Measurements from ENCODE around the gene PTPRE.

Gene PTPRE

GRCh38 chr10:128103229-128103714 lies 196.4 kb downstream of the PTPRE start:
- no peak for DNase-seq (ENCODE audit: extremely low spot score)
- no peak for TF ChIP-seq CTCF (IDR thresholded peaks at IDR 0.05; ENCODE audit: control extremely low read depth, extremely low read depth, low read depth, missing control alignments)
- ChIA-PET POLR2A (no interaction called here), CTCF (interaction anchor here (1.4 to 2.0 kb wide), 3 partner anchors 12 to 51 kb away, joined by 3 to 7 read pairs (median 3); no protein-coding TSS in a partner anchor)

- no peak for TF ChIP-seq CTCF (IDR thresholded peaks at IDR 0.05; ENCODE audit: control extremely low read depth, extremely low read depth, low read depth, missing control alignments)
- CTCF ChIA-PET = interaction anchor here (1.1 to 1.3 kb wide), 3 partner anchors 12 to 38 kb away, joined by 3 to 6 read pairs (median 3); no protein-coding TSS in a partner anchor
- POLR2A ChIA-PET = no interaction called here
- DNase-seq (ENCODE audit: extremely low spot score) = no peak
Measured at GRCh38 chr10:128105383-128105782, 198.5 kb downstream of the PTPRE start.

- POLR2A ChIA-PET = no interaction called here
- CTCF ChIA-PET = no interaction called here
- no peak for DNase-seq (ENCODE audit: extremely low spot score)
- TF ChIP-seq CTCF (IDR thresholded peaks at IDR 0.05; ENCODE audit: control extremely low read depth, extremely low read depth, low read depth, missing control alignments) = no peak
Measured at GRCh38 chr10:128109707-128110106, 202.8 kb downstream of the PTPRE start.

- ChIA-PET CTCF (interaction anchor here (1.1 kb wide), 1 partner anchor 12 kb away, joined by 3 read pairs; no protein-coding TSS in a partner anchor), POLR2A (no interaction called here)
- DNase-seq (ENCODE audit: extremely low spot score) = no peak
- TF ChIP-seq CTCF (IDR thresholded peaks at IDR 0.05; ENCODE audit: control extremely low read depth, extremely low read depth, low read depth, missing control alignments) = no peak
Measured at GRCh38 chr10:128110339-128110738, 203.4 kb downstream of the PTPRE start.

- CTCF ChIA-PET = interaction anchor here (1.0 to 1.2 kb wide), 2 partner anchors 11 to 33 kb away, joined by 4 read pairs; no protein-coding TSS in a partner anchor
- POLR2A ChIA-PET = no interaction called here
Measured at GRCh38 chr10:128111696-128112095, 204.8 kb downstream of the PTPRE start.

GRCh38 chr10:128113026-128113425 lies 206.1 kb downstream of the PTPRE start:
- no peak for TF ChIP-seq CTCF (IDR thresholded peaks at IDR 0.05; ENCODE audit: control extremely low read depth, extremely low read depth, low read depth, missing control alignments)
- CTCF ChIA-PET = interaction anchor here (1.4 to 2.0 kb wide), 2 partner anchors 11 to 44 kb away, joined by 4 to 8 read pairs; no protein-coding TSS in a partner anchor
- POLR2A ChIA-PET = no interaction called here
- DNase-seq (ENCODE audit: extremely low spot score) = no peak

More at GRCh38 chr10:128111696-128112095, 204.8 kb downstream of the PTPRE start:
- no peak for DNase-seq (ENCODE audit: extremely low spot score)
- TF ChIP-seq CTCF (IDR thresholded peaks at IDR 0.05; ENCODE audit: control extremely low read depth, extremely low read depth, low read depth, missing control alignments) = no peak
